IPS DF 6.9 (cell line): ENCODE data around the gene PSG11.
"Not testable (repeated sequence)": the region's sequence is repeated elsewhere in the genome, so short reads cannot be mapped to it uniquely, and the experiment has no call there.

Experiments used
- DNase-seq: peaks from one replicate; pipeline ENCODE4 v3.0.0-alpha.2; 2013; ENCODE audit warnings: low read depth, low spot score
- H3K27ac ChIP-seq: one replicate; pipeline ENCODE4 v1.5.1; 2013; ENCODE audit warnings: low read length, control low read depth
- H3K27me3 ChIP-seq: 2 replicates; pipeline ENCODE4 v1.6.1; 2013; ENCODE audit warnings: mild to moderate bottlenecking, low read length; ENCODE audit not compliant: control insufficient read depth, insufficient read depth
- H3K36me3 ChIP-seq: 2 replicates; pipeline ENCODE4 v1.6.1; 2013; ENCODE audit warnings: low read length; ENCODE audit not compliant: control insufficient read depth, insufficient read depth
- H3K4me1 ChIP-seq: 2 replicates; pipeline ENCODE4 v1.6.1; 2013; ENCODE audit warnings: low read length; ENCODE audit not compliant: control insufficient read depth, insufficient read depth
- H3K4me3 ChIP-seq: 2 replicates; pipeline ENCODE4 v1.5.1; 2013; ENCODE audit warnings: mild to moderate bottlenecking, low read length
- H3K9me3 ChIP-seq: 2 replicates; pipeline ENCODE4 v1.6.1; 2013; ENCODE audit warnings: low read length, inconsistent platforms; ENCODE audit not compliant: control insufficient read depth, insufficient read depth
- WGBS: extraction: QIAGEN DNeasy Blood & Tissue Kit; methylation state at CpG from one replicate; pipeline ENCODE4 v1.1.7; 2013; ENCODE audit warnings: mixed read lengths, missing lambda C conversion rate; ENCODE audit not compliant: insufficient read length, insufficient coverage; 5-methylcytosine and 5-hydroxymethylcytosine counted together

Gene PSG11

GRCh38 chr19:43026369-43026768 lies at the start of gene PSG11:
PSG11 (minus strand) TSS chr19:43026469; CDS start chr19:43026372, 97 bp downstream.
- DNase-seq, H3K4me1 ChIP-seq, H3K27me3 ChIP-seq, H3K36me3 ChIP-seq, H3K4me3 ChIP-seq, H3K9me3 ChIP-seq, H3K27ac ChIP-seq: not testable (repeated sequence)
- no CpG with 5 or more reads among the region's 6 CpGs for WGBS

- not testable (repeated sequence) for H3K27ac ChIP-seq, DNase-seq, H3K4me1 ChIP-seq, H3K4me3 ChIP-seq, H3K36me3 ChIP-seq, H3K27me3 ChIP-seq, H3K9me3 ChIP-seq
- WGBS = no CpG with 5 or more reads among the region's 3 CpGs
Measured at GRCh38 chr19:43062418-43062817, 36.1 kb upstream of the PSG11 start.

GRCh38 chr19:43061326-43061725 lies 35.1 kb upstream of the PSG11 start:
- H3K27me3 ChIP-seq, H3K27ac ChIP-seq, H3K9me3 ChIP-seq, H3K36me3 ChIP-seq, H3K4me3 ChIP-seq, DNase-seq, H3K4me1 ChIP-seq: not testable (repeated sequence)
- WGBS = no CpG with 5 or more reads among the region's 3 CpGs

GRCh38 chr19:43060254-43060653 lies 34.0 kb upstream of the PSG11 start:
- not testable (repeated sequence) for H3K27me3 ChIP-seq, H3K9me3 ChIP-seq, H3K27ac ChIP-seq, H3K36me3 ChIP-seq, H3K4me1 ChIP-seq, H3K4me3 ChIP-seq, DNase-seq
- WGBS = no CpG with 5 or more reads among the region's 3 CpGs

- DNase-seq, H3K36me3 ChIP-seq, H3K27me3 ChIP-seq, H3K9me3 ChIP-seq, H3K4me3 ChIP-seq, H3K27ac ChIP-seq, H3K4me1 ChIP-seq: not testable (repeated sequence)
- WGBS = no CpG with 5 or more reads among the region's 2 CpGs
Measured at GRCh38 chr19:43059482-43059881, 33.2 kb upstream of the PSG11 start.

GRCh38 chr19:43058440-43058839 lies 32.2 kb upstream of the PSG11 start:
- not testable (repeated sequence) for H3K4me3 ChIP-seq, H3K27ac ChIP-seq, H3K4me1 ChIP-seq, H3K27me3 ChIP-seq, H3K36me3 ChIP-seq, H3K9me3 ChIP-seq, DNase-seq
- no CpG with 5 or more reads among the region's 2 CpGs for WGBS

GRCh38 chr19:43047966-43048365 lies 21.7 kb upstream of the PSG11 start:
- H3K9me3 ChIP-seq, H3K36me3 ChIP-seq, H3K4me3 ChIP-seq, H3K4me1 ChIP-seq, H3K27me3 ChIP-seq, H3K27ac ChIP-seq, DNase-seq: not testable (repeated sequence)
- WGBS = no CpG with 5 or more reads among the region's 3 CpGs

GRCh38 chr19:43046578-43046977 lies 20.3 kb upstream of the PSG11 start:
- H3K9me3 ChIP-seq, H3K27ac ChIP-seq, H3K36me3 ChIP-seq, H3K27me3 ChIP-seq, DNase-seq, H3K4me3 ChIP-seq, H3K4me1 ChIP-seq: not testable (repeated sequence)
- no CpG with 5 or more reads among the region's 2 CpGs for WGBS

- WGBS = no CpG with 5 or more reads among the region's 1 CpG
- H3K4me3 ChIP-seq, H3K4me1 ChIP-seq, H3K27ac ChIP-seq, DNase-seq, H3K27me3 ChIP-seq, H3K9me3 ChIP-seq, H3K36me3 ChIP-seq: not testable (repeated sequence)
Measured at GRCh38 chr19:43043492-43044180, 17.4 kb upstream of the PSG11 start.

- H3K9me3 ChIP-seq, H3K27me3 ChIP-seq, H3K36me3 ChIP-seq, H3K27ac ChIP-seq, H3K4me1 ChIP-seq, DNase-seq, H3K4me3 ChIP-seq: not testable (repeated sequence)
- no CpG with 5 or more reads among the region's 2 CpGs for WGBS
Measured at GRCh38 chr19:43031645-43032044, 5.4 kb upstream of the PSG11 start.

GRCh38 chr19:43028866-43029265 lies 2.6 kb upstream of the PSG11 start:
- no peak overlapping the region for H3K4me3 ChIP-seq
- no peaks in the 10 kb centered on the region for H3K4me1 ChIP-seq
- H3K27me3 ChIP-seq = no peaks in the 10 kb centered on the region
- H3K9me3 ChIP-seq = peaks cover 3% of the 10 kb centered on the region
- H3K36me3 ChIP-seq = no peaks in the 10 kb centered on the region
- H3K27ac ChIP-seq = no peak overlapping the region
- no peak for DNase-seq
- no CpG with 5 or more reads among the region's 4 CpGs for WGBS
